Peyer's patch (tissue), 4 donors: ENCODE measurements around the gene SAMSN1.

Source experiments
- POLR2A ChIP-seq, 2 donors: fragments of 450-650 bp; IDR thresholded peaks; one replicate each; pipeline ENCODE4 v1.5.1; 2017; ENCODE audit warnings: antibody characterized with exemption in 2 of 2, mild to moderate bottlenecking in 2 of 2, moderate library complexity in 2 of 2
- TF ChIP-seq, protein P1 (sequence below), 6 experiments: fragments of 450-650 bp in 4 of 6; fragments of 200-600 bp in 2 of 6; sonication (generic) in 1 of 6; IDR thresholded peaks; one replicate each; pipeline ENCODE4 v1.5.1; 2017 to 2019; ENCODE audit warnings: antibody characterized with exemption in 6 of 6, mild to moderate bottlenecking in 3 of 6, moderate library complexity in 1 of 6

DNA sequence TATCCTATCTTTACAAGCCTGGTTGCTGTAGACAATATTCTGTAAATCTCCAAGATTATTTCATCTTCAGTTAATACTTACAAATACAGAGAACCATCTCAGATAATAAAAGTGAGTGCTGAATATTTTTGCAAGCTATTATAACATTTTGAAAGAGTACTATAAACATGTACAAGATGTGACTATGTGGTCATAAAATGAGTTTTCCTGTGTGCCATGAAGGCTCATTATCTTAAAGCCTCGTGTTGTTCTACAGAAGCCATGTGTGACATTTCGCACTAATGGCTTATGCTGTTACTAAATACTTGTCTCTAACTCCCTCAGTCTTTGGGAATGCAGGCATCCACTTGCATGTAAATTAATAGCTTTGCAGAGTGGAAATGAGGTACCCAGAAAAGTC lies 48.3 kb downstream of the SAMSN1 start:
- TF ChIP-seq, protein P1, sequence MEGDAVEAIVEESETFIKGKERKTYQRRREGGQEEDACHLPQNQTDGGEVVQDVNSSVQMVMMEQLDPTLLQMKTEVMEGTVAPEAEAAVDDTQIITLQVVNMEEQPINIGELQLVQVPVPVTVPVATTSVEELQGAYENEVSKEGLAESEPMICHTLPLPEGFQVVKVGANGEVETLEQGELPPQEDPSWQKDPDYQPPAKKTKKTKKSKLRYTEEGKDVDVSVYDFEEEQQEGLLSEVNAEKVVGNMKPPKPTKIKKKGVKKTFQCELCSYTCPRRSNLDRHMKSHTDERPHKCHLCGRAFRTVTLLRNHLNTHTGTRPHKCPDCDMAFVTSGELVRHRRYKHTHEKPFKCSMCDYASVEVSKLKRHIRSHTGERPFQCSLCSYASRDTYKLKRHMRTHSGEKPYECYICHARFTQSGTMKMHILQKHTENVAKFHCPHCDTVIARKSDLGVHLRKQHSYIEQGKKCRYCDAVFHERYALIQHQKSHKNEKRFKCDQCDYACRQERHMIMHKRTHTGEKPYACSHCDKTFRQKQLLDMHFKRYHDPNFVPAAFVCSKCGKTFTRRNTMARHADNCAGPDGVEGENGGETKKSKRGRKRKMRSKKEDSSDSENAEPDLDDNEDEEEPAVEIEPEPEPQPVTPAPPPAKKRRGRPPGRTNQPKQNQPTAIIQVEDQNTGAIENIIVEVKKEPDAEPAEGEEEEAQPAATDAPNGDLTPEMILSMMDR (IDR thresholded peaks at IDR 0.05) = no peak
- TF ChIP-seq POLR2A (IDR thresholded peaks at IDR 0.05) = no peak
